Ishikawa (cell line): ENCODE measurements around the gene ZNF653.
A peak's percentile ranks its signal among the peaks of the same experiment; 100 is the strongest.

ENCODE experiments used
- EP300 ChIP-seq: IDR thresholded peaks from 2 replicates; pipeline ENCODE4 v1.6.1; 2012; ENCODE audit warnings: borderline replicate concordance
- NFIC ChIP-seq: IDR thresholded peaks from 2 replicates; pipeline ENCODE4 v1.6.1; 2012
- TAF1 ChIP-seq: IDR thresholded peaks from 2 replicates; pipeline ENCODE4 v1.6.1; 2012; ENCODE audit warnings: low read depth, mild to moderate bottlenecking
- TEAD4 ChIP-seq: IDR thresholded peaks from 2 replicates; pipeline ENCODE4 v1.6.1; 2012
- TF ChIP-seq, protein P1 (sequence below): IDR thresholded peaks from 2 replicates; pipeline ENCODE4 v1.6.1; 2012

DNA sequence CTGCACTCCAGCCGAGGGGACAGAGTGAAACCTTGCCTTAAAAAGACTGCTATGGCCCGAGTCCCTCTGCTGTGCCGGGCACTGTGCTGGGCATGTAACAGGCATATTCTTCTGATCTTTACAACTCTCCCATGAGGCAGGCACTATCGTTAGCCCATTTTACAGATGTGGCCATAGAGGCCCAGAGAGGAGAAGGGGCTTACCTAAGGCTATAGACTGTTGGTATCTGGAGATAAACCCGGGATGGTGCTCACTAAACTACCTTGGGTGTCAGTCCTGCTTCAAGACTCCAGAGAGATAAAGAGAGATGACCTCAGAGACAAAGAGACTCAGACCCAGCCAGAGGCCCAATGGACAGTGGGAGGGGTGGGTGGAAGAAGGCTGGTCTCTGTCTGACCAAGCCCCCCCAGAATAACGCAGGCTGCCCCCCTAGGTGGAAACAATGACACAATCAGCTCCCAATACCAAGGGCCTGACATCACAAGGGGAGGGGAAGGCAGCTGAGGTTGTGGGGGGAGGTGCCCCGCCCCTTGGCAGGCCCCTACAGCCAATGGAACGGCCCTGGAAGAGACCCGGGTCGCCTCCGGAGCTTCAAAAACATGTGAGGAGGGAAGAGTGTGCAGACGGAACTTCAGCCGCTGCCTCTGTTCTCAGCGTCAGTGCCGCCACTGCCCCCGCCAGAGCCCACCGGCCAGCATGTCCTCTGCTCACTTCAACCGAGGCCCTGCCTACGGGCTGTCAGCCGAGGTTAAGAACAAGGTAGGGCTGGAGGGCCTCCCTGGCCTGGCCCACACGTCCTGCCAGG lies 32.8 kb upstream of the ZNF653 start, which contains the start of gene CNN1:
- TF ChIP-seq EP300 (no peak; the same call in 1 of the 2 replicates), TAF1 (no peak), TEAD4 (no peak), NFIC (no peak)
- TF ChIP-seq, protein P1, sequence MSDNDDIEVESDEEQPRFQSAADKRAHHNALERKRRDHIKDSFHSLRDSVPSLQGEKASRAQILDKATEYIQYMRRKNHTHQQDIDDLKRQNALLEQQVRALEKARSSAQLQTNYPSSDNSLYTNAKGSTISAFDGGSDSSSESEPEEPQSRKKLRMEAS = 0 out of 2 replicates have a peak, but pooled peaks have one; percentile 20
